ENCODE measurements around the gene THBS2.

Gene THBS2

GRCh38 chr6:169232507-169232931, 21.1 kb downstream of the THBS2 start:
- DNase-seq (ENCODE audit: low spot score): peak; percentile 69
- no peak overlapping the region for H3K27ac ChIP-seq
- H3K4me3 ChIP-seq: no peak overlapping the region
- TF ChIP-seq CTCF (IDR thresholded peaks at IDR 0.05): no peak

- Histone ChIP-seq H3K27ac (peak overlapping the region in 1 of 2 donors; percentile 42), H3K4me3 (no peak overlapping the region)
- TF ChIP-seq CTCF (IDR thresholded peaks at IDR 0.05): no peak
- peak; percentile 70 for DNase-seq (ENCODE audit: low spot score)
Measured at GRCh38 chr6:169231790-169232506, 21.7 kb downstream of the THBS2 start.

- DNase-seq (ENCODE audit: low spot score): peak; percentile 69
- no peak overlapping the region for H3K4me3 ChIP-seq
- TF ChIP-seq CTCF (IDR thresholded peaks at IDR 0.05): no peak
- H3K27ac ChIP-seq: peak overlapping the region; percentile 2 to 42
Measured at GRCh38 chr6:169230946-169231789, 22.5 kb downstream of the THBS2 start.

GRCh38 chr6:169230322-169230665, 23.4 kb downstream of the THBS2 start:
- peak overlapping the region; percentile 7 to 19 for H3K27ac ChIP-seq
- peak; percentile 71 for DNase-seq (ENCODE audit: low spot score)
- TF ChIP-seq CTCF (IDR thresholded peaks at IDR 0.05): no peak

GRCh38 chr6:169229615-169230321, 23.9 kb downstream of the THBS2 start:
- Histone ChIP-seq H3K4me3 (no peak overlapping the region), H3K27ac (peak overlapping the region; percentile 18 to 69)
- DNase-seq (ENCODE audit: low spot score): peak; percentile 68
- no peak for TF ChIP-seq CTCF (IDR thresholded peaks at IDR 0.05)

More at GRCh38 chr6:169230322-169230665, 23.4 kb downstream of the THBS2 start:
- H3K4me3 ChIP-seq: no peak overlapping the region

GRCh38 chr6:169227116-169227515, 26.5 kb downstream of the THBS2 start:
- Histone ChIP-seq H3K27ac (peak overlapping the region in 1 of 2 donors; percentile 30), H3K4me3 (no peak overlapping the region)
- no peak for DNase-seq (ENCODE audit: low spot score)
- no peak for TF ChIP-seq CTCF (IDR thresholded peaks at IDR 0.05)

All from coronary artery (tissue), 2 donors.